ENCODE data around the gene PRKCQ.

GRCh38 chr10:6474871-6475270 is 105.2 kb downstream of the PRKCQ start:
- TF ChIP-seq POLR2A (IDR thresholded peaks at IDR 0.05): no peak
- TF ChIP-seq CTCF (IDR thresholded peaks at IDR 0.05): no peak

Data from breast epithelium (tissue), 3 donors.